ENCODE results near the gene CXCR4. TPM values are rescaled to one million over a fixed set of nuclear protein-coding genes. Genes with fewer than 3 reads are reported as not detected.

CXCR4 gene
- total and polyA plus RNA-seq, 2 of the 4 experiments (the other 2 are of a cell fraction) = not detected

DNA sequence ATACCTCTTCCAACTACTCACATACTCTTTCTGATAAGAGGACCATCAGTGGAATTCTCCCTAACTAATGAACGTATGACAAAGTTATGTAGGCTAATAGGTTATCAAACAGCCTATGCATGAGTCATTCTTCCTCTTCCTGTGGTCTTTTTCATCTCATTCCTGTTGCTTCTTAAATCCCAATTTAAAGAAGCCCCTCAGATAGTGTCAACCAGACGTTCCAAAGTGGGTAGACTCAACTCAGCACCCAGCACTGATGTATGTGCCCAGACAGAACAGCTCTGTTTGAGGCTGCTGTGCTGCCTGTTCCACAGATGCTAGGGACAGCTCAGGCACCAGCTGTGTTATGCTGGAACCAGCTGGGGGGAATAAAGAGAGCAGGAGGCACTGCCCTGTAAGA lies 52.6 kb downstream of the CXCR4 start:
- H3K9me1 ChIP-seq (ENCODE audit: insufficient read depth, low read length) = no peaks in the 10 kb centered on the region
- in situ Hi-C loops (cut with MboI; ENCODE audit: low sequenced_read_pairs) (no loop called here), dilution Hi-C loops (cut with HindIII; ENCODE audit: low sequenced_read_pairs, unreplicated experiment) (no loop called here), intact Hi-C loops (cut with micrococcal nuclease) (no loop called here)
- H3K4me2 ChIP-seq (ENCODE audit: low read depth, low read length) = no peak overlapping the region
- no peak overlapping the region for H2BK120ac ChIP-seq (ENCODE audit: low read depth, low read length)
- DNase-seq (peak; percentile 0), ATAC-seq (ENCODE audit: low read depth) (no peak)
- no peak for TF ChIP-seq RFX5 (IDR thresholded peaks at IDR 0.05; ENCODE audit: low read depth, low read length)
- TF ChIP-seq BHLHE40 (IDR thresholded peaks at IDR 0.05; ENCODE audit: low read depth, low read length) = no peak
- TF ChIP-seq POLR2A (IDR thresholded peaks at IDR 0.05; ENCODE audit: low read depth, low read length) = no peak
- no peak for TF ChIP-seq MAZ (IDR thresholded peaks at IDR 0.05; ENCODE audit: borderline replicate concordance, low read depth, low read length)
- no peak for TF ChIP-seq MXI1 (IDR thresholded peaks at IDR 0.05; ENCODE audit: borderline replicate concordance, low read depth, low read length)
- TF ChIP-seq, protein P1, sequence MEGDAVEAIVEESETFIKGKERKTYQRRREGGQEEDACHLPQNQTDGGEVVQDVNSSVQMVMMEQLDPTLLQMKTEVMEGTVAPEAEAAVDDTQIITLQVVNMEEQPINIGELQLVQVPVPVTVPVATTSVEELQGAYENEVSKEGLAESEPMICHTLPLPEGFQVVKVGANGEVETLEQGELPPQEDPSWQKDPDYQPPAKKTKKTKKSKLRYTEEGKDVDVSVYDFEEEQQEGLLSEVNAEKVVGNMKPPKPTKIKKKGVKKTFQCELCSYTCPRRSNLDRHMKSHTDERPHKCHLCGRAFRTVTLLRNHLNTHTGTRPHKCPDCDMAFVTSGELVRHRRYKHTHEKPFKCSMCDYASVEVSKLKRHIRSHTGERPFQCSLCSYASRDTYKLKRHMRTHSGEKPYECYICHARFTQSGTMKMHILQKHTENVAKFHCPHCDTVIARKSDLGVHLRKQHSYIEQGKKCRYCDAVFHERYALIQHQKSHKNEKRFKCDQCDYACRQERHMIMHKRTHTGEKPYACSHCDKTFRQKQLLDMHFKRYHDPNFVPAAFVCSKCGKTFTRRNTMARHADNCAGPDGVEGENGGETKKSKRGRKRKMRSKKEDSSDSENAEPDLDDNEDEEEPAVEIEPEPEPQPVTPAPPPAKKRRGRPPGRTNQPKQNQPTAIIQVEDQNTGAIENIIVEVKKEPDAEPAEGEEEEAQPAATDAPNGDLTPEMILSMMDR (conservative IDR thresholded peaks at IDR 0.05; ENCODE audit: low read depth, low read length) = no peak
- TF ChIP-seq RCOR1 (IDR thresholded peaks at IDR 0.05; ENCODE audit: insufficient replicate concordance, low read length) = no peak
- TF ChIP-seq CEBPB (IDR thresholded peaks at IDR 0.05; ENCODE audit: low read depth, low read length) = no peak
- TF ChIP-seq, protein P2, sequence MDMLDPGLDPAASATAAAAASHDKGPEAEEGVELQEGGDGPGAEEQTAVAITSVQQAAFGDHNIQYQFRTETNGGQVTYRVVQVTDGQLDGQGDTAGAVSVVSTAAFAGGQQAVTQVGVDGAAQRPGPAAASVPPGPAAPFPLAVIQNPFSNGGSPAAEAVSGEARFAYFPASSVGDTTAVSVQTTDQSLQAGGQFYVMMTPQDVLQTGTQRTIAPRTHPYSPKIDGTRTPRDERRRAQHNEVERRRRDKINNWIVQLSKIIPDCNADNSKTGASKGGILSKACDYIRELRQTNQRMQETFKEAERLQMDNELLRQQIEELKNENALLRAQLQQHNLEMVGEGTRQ (IDR thresholded peaks at IDR 0.05; ENCODE audit: low read depth, low read length) = no peak
- TF ChIP-seq RAD21 (IDR thresholded peaks at IDR 0.05; ENCODE audit: low read length) = no peak
- TF ChIP-seq CHD1 (IDR thresholded peaks at IDR 0.05; ENCODE audit: low read depth, low read length) = no peak
- no peak for TF ChIP-seq NFE2L2 (IDR thresholded peaks at IDR 0.05; ENCODE audit: low read depth, low read length)
- no peak for TF ChIP-seq FOS (IDR thresholded peaks at IDR 0.05; ENCODE audit: low read depth, low read length)
- no peak for TF ChIP-seq SMC3 (IDR thresholded peaks at IDR 0.05; ENCODE audit: low read depth, low read length)
- no peak for TF ChIP-seq MAFK (IDR thresholded peaks at IDR 0.05; ENCODE audit: low read depth, low read length)
- TF ChIP-seq, protein P3, sequence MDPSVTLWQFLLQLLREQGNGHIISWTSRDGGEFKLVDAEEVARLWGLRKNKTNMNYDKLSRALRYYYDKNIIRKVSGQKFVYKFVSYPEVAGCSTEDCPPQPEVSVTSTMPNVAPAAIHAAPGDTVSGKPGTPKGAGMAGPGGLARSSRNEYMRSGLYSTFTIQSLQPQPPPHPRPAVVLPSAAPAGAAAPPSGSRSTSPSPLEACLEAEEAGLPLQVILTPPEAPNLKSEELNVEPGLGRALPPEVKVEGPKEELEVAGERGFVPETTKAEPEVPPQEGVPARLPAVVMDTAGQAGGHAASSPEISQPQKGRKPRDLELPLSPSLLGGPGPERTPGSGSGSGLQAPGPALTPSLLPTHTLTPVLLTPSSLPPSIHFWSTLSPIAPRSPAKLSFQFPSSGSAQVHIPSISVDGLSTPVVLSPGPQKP (IDR thresholded peaks at IDR 0.05; ENCODE audit: borderline replicate concordance, low read depth, low read length) = no peak
- no peak overlapping the region for H4K8ac ChIP-seq (ENCODE audit: low read depth in 2 of 2, low read length in 2 of 2)
- no peak overlapping the region for H3K18ac ChIP-seq (ENCODE audit: low read depth, low read length)
- no peak overlapping the region for H3K9ac ChIP-seq (ENCODE audit: low read depth, low read length)
- WGBS, 2 experiments (ENCODE audit: extremely low coverage in 2 of 2, insufficient read length in 1 of 2) = no CpG with 5 or more reads among the region's 2 CpGs
- H3K14ac ChIP-seq (replicated peaks; ENCODE audit: low read depth, low read length) = no peak overlapping the region
- no peak overlapping the region for H3K27ac ChIP-seq (ENCODE audit: insufficient read depth, low read length)
- no peak overlapping the region for H4K91ac ChIP-seq (ENCODE audit: insufficient read depth, low read depth, low read length)
- no peaks in the 10 kb centered on the region for H4K20me1 ChIP-seq (ENCODE audit: insufficient read depth, low read length)
- H3K36me3 ChIP-seq (ENCODE audit: control insufficient read depth, insufficient read depth, low read length) = no peaks in the 10 kb centered on the region
- H2AK9ac ChIP-seq (replicated peaks; ENCODE audit: low read depth, low read length, poor library complexity) = no peak overlapping the region
- no peak overlapping the region for H2BK20ac ChIP-seq (ENCODE audit: low read depth, low read length)
- BruUV-seq (replicated peaks) = no TSS peak
- no peak overlapping the region for H4K5ac ChIP-seq (ENCODE audit: low read depth, low read length)
- H2BK5ac ChIP-seq (ENCODE audit: low read depth, low read length, poor library complexity, severe bottlenecking) = no peak overlapping the region
- H3K56ac ChIP-seq (ENCODE audit: extremely low read depth, insufficient read depth, low read length) = no peak overlapping the region
- H2BK15ac ChIP-seq (ENCODE audit: low read depth, low read length) = no peak overlapping the region
- no peaks in the 10 kb centered on the region for H3K79me1 ChIP-seq (ENCODE audit: low read depth in 1 of 2, low read length in 2 of 2)
- H2AFZ ChIP-seq (replicated peaks; ENCODE audit: low read length, poor library complexity) = no peak overlapping the region
- POLR2A ChIA-PET (ENCODE audit: unreplicated experiment) = no interaction called here
- peaks cover 6% of the 10 kb centered on the region for H3K27me3 ChIP-seq (ENCODE audit: control insufficient read depth, insufficient read depth, low read length)
- no peaks in the 10 kb centered on the region for H3K9me3 ChIP-seq (ENCODE audit: control insufficient read depth, insufficient read depth, low read length)
- no peaks in the 10 kb centered on the region for H3K4me1 ChIP-seq (ENCODE audit: control insufficient read depth, insufficient read depth, low read length)
- no peak overlapping the region for H3K4me3 ChIP-seq (ENCODE audit: insufficient read depth, low read depth, low read length)
- CTCF ChIA-PET = no interaction called here
- H3K23ac ChIP-seq (ENCODE audit: low read depth, low read length) = no peak overlapping the region
- H2AK5ac ChIP-seq (ENCODE audit: low read depth, low read length) = no peak overlapping the region
- no peak overlapping the region for H3K4ac ChIP-seq (ENCODE audit: low read depth, low read length)
